Nucleus accumbens (tissue), 56 donors: ENCODE measurements around the gene ASS1.

ENCODE experiments used
- DNase-seq, 56 donors: peaks; one replicate each; lab custom pipeline; 2025; lab: John Stamatoyannopoulos, UW

The ASS1 gene

DNA sequence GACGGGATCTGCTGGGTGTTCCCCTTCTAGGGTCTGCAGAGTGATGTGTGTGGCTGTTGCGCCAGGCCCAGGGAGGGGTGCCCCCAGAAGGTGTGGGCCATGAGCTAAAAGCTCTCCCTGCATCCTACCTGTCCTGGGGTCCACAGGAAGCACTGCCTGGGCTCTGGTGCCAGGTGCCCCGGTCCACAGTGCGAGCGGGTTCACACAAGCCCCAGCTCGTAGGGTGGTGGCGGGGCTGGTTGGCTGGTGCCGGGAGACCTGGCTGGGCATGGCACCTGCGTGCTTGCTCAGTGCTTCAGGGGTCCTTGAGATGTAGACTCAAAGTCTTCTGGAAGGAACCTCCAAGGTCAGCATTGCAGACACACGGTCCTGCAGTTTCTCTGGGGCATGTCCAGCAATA, 25.5 kb downstream of the ASS1 start:
- DNase-seq, result no peak

DNA sequence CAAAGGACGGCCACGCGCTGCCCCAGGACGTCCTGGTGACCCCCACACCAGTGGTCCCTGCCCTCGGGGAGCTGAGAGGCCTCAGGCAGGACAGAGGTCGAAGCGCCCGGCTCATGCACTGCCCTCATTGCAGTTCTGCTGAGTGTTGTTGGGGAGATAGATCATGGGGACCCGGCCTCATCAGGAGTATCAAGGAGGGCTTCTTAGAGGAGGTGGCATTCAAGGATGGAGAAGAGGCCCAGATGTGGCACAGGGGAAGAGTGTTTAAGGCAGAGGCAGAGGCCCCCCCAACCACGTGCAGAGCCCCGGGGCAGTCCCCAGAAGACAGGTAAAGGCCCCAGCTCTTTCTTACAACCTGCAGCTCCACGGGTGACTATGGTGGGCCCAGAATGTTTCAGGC, 26.2 kb downstream of the ASS1 start:
- no peak for DNase-seq

- DNase-seq, result no peak
Measured at GRCh38 chr9:130471411-130472183, 26.8 kb downstream of the ASS1 start.

- DNase-seq, result no peak
Measured at GRCh38 chr9:130472184-130472705, 27.5 kb downstream of the ASS1 start.

- DNase-seq, result no peak
Measured at GRCh38 chr9:130473009-130473408, 28.2 kb downstream of the ASS1 start.

DNA sequence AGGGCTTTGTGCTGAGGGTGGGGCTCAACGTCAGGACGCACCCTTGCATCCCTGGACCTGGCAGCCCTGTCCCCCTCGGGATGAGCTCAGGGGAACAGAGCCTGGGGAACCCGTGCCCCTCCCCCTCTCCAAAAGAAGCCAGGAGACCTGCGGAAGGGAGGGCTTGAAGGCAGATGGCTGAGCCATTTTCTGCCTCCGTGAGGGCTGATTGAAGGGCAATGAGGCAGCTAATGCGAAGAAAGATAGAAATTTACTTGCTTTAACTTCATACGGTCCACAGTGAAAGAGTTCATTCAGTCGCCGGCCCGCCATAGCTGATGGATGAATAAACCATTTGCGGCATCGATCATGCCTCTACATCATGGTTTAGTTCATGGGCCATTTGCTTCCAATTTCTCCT, 28.8 kb downstream of the ASS1 start:
- no peak for DNase-seq

GRCh38 chr9:130474106-130474505, 29.3 kb downstream of the ASS1 start:
- no peak for DNase-seq

DNA sequence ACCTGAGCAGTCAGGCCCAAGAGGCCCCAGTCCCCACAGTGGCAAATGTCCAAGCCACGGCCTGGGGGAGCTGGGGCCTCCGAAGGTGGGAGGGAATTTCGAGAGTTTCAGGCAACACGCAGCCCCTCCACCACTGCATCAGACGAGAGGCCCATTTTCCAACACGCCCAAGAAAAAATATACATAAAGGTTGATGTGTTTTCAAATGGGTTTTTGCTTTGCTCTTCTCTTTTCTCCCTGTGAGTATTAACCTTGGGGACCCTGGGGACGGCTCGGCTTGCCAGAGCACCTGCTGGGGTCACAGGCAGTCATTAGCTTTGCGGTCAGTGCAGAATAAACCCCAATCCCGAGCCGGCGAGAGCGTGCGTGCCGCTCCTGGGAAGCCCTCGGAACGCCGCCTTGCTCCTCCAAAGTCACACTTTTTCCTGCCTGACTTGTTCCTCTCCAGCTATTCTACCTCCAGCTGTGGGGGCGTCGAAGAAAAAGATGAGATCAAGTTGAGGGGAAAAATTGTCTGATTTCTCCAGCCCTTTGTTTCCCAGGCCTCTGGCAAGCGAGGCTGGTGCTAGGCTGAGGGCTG, 31.5 kb downstream of the ASS1 start:
- peak in 6 of 56 donors; percentile 4 to 34 (median 15) for DNase-seq

DNA sequence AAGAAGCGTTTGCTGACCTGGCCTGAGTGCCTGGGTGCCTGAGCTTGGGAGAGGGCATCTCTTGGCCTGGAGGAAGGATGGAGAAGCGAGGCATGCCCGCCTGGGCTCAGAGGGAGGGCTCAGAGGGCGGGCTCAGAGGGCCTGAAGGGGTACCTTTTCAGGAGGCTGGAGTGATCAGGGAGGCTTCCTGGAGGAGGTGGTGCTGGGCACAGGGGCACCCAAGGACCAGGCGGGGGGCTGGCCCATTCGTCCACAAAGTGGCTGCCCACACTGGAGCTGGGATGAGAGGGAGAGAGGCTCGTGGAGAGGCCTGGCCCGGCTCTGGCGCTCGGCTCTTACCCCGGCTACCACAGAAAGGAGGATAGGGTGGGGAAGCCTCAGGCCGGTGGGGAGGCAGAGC, 32.8 kb downstream of the ASS1 start:
- DNase-seq, result no peak

- no peak for DNase-seq
Measured at GRCh38 chr9:130478152-130478551, 33.4 kb downstream of the ASS1 start.

GRCh38 chr9:130478736-130479575, 34.2 kb downstream of the ASS1 start:
- peak in 1 of 56 donors; percentile 4 for DNase-seq

GRCh38 chr9:130479587-130479986, 34.8 kb downstream of the ASS1 start:
- DNase-seq, result no peak

GRCh38 chr9:130480673-130481072, 35.9 kb downstream of the ASS1 start:
- peak in 10 of 56 donors; percentile 3 to 60 (median 24) for DNase-seq

- no peak for DNase-seq
Measured at GRCh38 chr9:130482463-130482862, 37.7 kb downstream of the ASS1 start.

DNA sequence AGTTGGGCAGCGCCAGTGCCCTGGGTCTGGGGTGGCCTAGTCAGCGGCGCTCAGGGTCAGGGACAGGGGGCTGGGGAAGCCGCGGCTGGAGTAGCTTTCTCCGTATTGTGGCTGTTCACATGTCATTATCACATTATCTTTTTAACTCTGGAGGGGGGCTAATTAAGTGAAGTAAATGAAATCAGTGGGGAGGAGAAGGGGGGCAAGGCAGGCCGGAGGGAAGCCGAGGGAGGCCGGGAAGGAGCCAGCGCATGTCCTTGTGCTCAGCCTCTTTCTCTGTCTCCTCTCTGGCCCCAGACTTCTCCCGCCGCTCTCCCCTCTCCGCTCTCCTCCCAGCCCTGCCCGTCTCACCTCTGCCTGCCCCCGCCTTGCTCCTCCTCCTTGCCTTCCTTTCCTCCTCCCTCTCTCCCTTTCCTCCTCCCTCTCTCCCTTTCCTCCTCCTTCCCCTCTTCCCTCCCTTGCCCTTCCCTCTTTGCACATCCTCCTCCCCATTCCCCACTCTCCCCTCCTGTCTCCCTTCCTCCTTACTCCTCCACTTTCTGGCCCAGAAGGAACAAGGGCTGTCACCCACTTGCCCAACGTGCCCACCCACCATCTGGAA, 38.7 kb downstream of the ASS1 start:
- DNase-seq, result no peak

GRCh38 chr9:130484362-130485072, 39.8 kb downstream of the ASS1 start:
- DNase-seq, result no peak

- no peak for DNase-seq
Measured at GRCh38 chr9:130486103-130486502, 41.3 kb downstream of the ASS1 start.

DNA sequence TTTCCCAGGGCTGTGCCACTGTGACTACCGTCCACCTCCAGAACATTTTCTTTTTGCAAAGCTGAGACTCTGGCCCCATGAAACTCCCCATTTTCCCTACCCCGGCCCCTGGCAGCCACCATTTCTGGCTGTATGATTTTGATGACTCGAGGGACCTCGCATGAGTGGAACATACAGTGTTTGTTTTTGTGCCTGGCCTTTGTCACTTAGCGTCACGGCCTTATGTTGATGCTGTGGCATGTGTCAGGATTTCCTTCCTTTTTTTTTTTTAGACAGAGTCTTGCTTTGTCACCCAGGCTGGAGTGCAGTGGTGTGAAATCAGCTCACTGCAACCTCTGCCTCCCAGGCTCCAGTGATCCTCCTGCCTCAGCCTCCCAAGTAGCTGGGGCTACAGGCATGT, 42.7 kb downstream of the ASS1 start:
- no peak for DNase-seq

GRCh38 chr9:130488621-130489330, 44.0 kb downstream of the ASS1 start:
- no peak for DNase-seq
